Sigmoid colon (tissue), 7 donors: ENCODE data around the gene MCTP1. TPM values are rescaled to one million over a fixed set of nuclear protein-coding genes. Genes with fewer than 3 reads are reported as not detected.

Experiments used
- DNase-seq: peaks from one replicate; pipeline ENCODE4 v3.0.0-alpha.2; 2019
- H3K27ac ChIP-seq, 4 donors: fragments of 200-600 bp; sonication (generic); one replicate each; pipeline ENCODE4 v1.5.1; 2016 to 2019; ENCODE audit warnings: mild to moderate bottlenecking in 1 of 4
- H3K27me3 ChIP-seq, 3 donors: fragments of 200-600 bp; sonication (generic); one replicate each; pipeline ENCODE4 v1.5.1; 2019; ENCODE audit warnings: mild to moderate bottlenecking in 1 of 3
- H3K36me3 ChIP-seq, 4 donors: fragments of 200-600 bp; sonication (generic); one replicate each; pipeline ENCODE4 v1.5.1; 2016 to 2019
- H3K4me1 ChIP-seq, 4 donors: fragments of 200-600 bp; sonication (generic); one replicate each; pipeline ENCODE4 v1.5.1; 2017 to 2019
- H3K4me3 ChIP-seq, 4 donors: fragments of 200-600 bp; sonication (generic); one replicate each; pipeline ENCODE4 v1.5.1; 2017 to 2019; ENCODE audit warnings: mild to moderate bottlenecking in 2 of 4, moderate library complexity in 1 of 4
- H3K9me3 ChIP-seq, 4 donors: fragments of 200-600 bp in 3 of 4; sonication (generic) in 3 of 4; one replicate each; pipeline versions ENCODE4 v1.5.1 to v1.6.1; 2013 to 2019
- CTCF ChIP-seq, 4 experiments: fragments of 450-650 bp in 3 of 4; fragments of 200-600 bp in 1 of 4; IDR thresholded peaks; one replicate each; pipeline ENCODE4 v1.5.1; 2016 to 2019; ENCODE audit warnings: antibody characterized with exemption in 4 of 4, mild to moderate bottlenecking in 3 of 4, moderate library complexity in 2 of 4
- EP300 ChIP-seq, 4 donors: sonication (generic); formaldehyde crosslinking; IDR thresholded peaks; one replicate each; pipeline ENCODE4 v1.6.1; 2017; ENCODE audit warnings: antibody characterized with exemption in 4 of 4
- POLR2A ChIP-seq, 2 donors: fragments of 450-650 bp; IDR thresholded peaks; one replicate each; pipeline ENCODE4 v1.6.1; 2016; ENCODE audit warnings: antibody characterized with exemption in 2 of 2, mild to moderate bottlenecking in 2 of 2, moderate library complexity in 2 of 2
- POLR2AphosphoS5 ChIP-seq, 4 donors: sonication (generic); formaldehyde crosslinking; IDR thresholded peaks; one replicate each; pipeline ENCODE4 v1.6.1; 2017; ENCODE audit warnings: antibody characterized with exemption in 4 of 4
- WGBS, 2 donors: extraction: QIAGEN DNeasy Blood & Tissue Kit; methylation state at CpG; one replicate each; pipeline ENCODE4 v1.1.7; 2013; 5-methylcytosine and 5-hydroxymethylcytosine counted together
- intact Hi-C: fragments of 100-400 bp; cut with DNase I; formaldehyde crosslinking; loops from one replicate; pipeline ENCODE4 v1.15.1; 2023
- polyA plus RNA-seq, 3 donors: library from polyadenylated mRNA; stranded (reverse); fragments of 200-250 nt; gene quantifications; one replicate each; pipeline ENCODE4 v1.2.3, GENCODE V29; 2013
- total RNA-seq, 4 donors: library from RNA; depleted of rRNA; stranded (reverse); fragments of >200 nt; gene quantifications; one replicate each; pipeline ENCODE4 v1.1.0, GENCODE V29; 2016
- donor health status: healthy with polysubstance abuse.
- donor health status: Bipolar disorder and iron deficiency.
- donor health status: healthy.

The MCTP1 gene
- total and polyA plus RNA-seq, 7 donors: 2.1 to 20.5 (median 12.5) TPM

GRCh38 chr5:95224701-95225459 is 60.0 kb downstream of the MCTP1 start:
- no peaks in the 10 kb centered on the region for H3K4me1 ChIP-seq
- TF ChIP-seq POLR2AphosphoS5 (IDR thresholded peaks at IDR 0.05) (no peak), CTCF (IDR thresholded peaks at IDR 0.05) (no peak)
- no peak overlapping the region for H3K4me3 ChIP-seq
- no peak overlapping the region for H3K27ac ChIP-seq
- H3K27me3 ChIP-seq: no peaks in the 10 kb centered on the region
- H3K36me3 ChIP-seq: no peaks in the 10 kb centered on the region
- H3K9me3 ChIP-seq: no peaks in the 10 kb centered on the region
- intact Hi-C loops: no loop called here
- DNase-seq: no peak

GRCh38 chr5:95223566-95224258 is 61.2 kb downstream of the MCTP1 start:
- Histone ChIP-seq H3K27ac (no peak overlapping the region), H3K9me3 (no peaks in the 10 kb centered on the region), H3K4me1 (no peaks in the 10 kb centered on the region), H3K4me3 (no peak overlapping the region), H3K36me3 (no peaks in the 10 kb centered on the region), H3K27me3 (no peaks in the 10 kb centered on the region)
- intact Hi-C loops: no loop called here
- WGBS, 2 donors: 89 to 91% methylated on average over 2 of the region's 2 CpGs
- no peak for DNase-seq
- no peak for TF ChIP-seq CTCF (IDR thresholded peaks at IDR 0.05)
- no peak for TF ChIP-seq EP300 (IDR thresholded peaks at IDR 0.05)
- no peak for TF ChIP-seq POLR2AphosphoS5 (IDR thresholded peaks at IDR 0.05)
- no peak for TF ChIP-seq POLR2A (IDR thresholded peaks at IDR 0.05)

GRCh38 chr5:95222836-95223235 is 62.1 kb downstream of the MCTP1 start:
- no peaks in the 10 kb centered on the region for H3K4me1 ChIP-seq
- no peaks in the 10 kb centered on the region for H3K36me3 ChIP-seq
- DNase-seq: no peak
- no peak overlapping the region for H3K4me3 ChIP-seq
- WGBS, 2 donors: 55 to 90% methylated on average over 2 of the region's 2 CpGs
- H3K27ac ChIP-seq: no peak overlapping the region
- intact Hi-C loops: no loop called here
- no peaks in the 10 kb centered on the region for H3K27me3 ChIP-seq
- TF ChIP-seq POLR2A (IDR thresholded peaks at IDR 0.05) (no peak), CTCF (IDR thresholded peaks at IDR 0.05) (no peak), EP300 (IDR thresholded peaks at IDR 0.05) (no peak), POLR2AphosphoS5 (IDR thresholded peaks at IDR 0.05) (no peak)
- no peaks in the 10 kb centered on the region for H3K9me3 ChIP-seq

GRCh38 chr5:95221234-95221633 is 63.7 kb downstream of the MCTP1 start:
- intact Hi-C loops: no loop called here
- no peaks in the 10 kb centered on the region for H3K9me3 ChIP-seq
- no peaks in the 10 kb centered on the region for H3K4me1 ChIP-seq
- no peaks in the 10 kb centered on the region for H3K27me3 ChIP-seq
- no peak for TF ChIP-seq POLR2AphosphoS5 (IDR thresholded peaks at IDR 0.05)
- no peak for TF ChIP-seq POLR2A (IDR thresholded peaks at IDR 0.05)
- no peak for TF ChIP-seq EP300 (IDR thresholded peaks at IDR 0.05)
- no peak for TF ChIP-seq CTCF (IDR thresholded peaks at IDR 0.05)
- no peak overlapping the region for H3K4me3 ChIP-seq
- no peak for DNase-seq
- H3K36me3 ChIP-seq: no peaks in the 10 kb centered on the region
- WGBS, 2 donors: 87 to 90% methylated on average over 2 of the region's 2 CpGs
- H3K27ac ChIP-seq: no peak overlapping the region
